Effector CD8-positive, alpha-beta T cell (primary cell): ENCODE measurements around the gene CCDC91.

Source experiments
- DNase-seq: peaks from one replicate; lab custom pipeline; 2025; lab: John Stamatoyannopoulos, UW

CCDC91 gene

DNA sequence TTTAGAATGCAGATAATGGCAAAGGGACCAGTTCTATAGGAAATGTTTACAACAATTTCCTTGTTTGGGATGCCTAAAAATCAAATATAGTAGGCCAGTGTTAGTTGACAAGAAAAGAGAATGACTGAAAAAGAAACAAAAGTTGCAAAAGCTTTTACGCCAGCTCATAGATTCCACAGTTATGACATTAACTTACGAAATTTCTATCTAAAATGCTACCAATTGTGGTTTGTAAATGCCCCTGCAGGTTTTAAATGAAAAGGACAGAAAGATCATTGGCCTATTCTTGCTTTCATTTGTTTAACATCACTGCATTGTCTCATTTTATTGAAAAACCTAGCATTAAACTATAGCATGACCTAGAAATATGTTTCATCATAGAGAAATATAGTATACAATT, 345.8 kb downstream of the CCDC91 start:
- DNase-seq = no peak

DNA sequence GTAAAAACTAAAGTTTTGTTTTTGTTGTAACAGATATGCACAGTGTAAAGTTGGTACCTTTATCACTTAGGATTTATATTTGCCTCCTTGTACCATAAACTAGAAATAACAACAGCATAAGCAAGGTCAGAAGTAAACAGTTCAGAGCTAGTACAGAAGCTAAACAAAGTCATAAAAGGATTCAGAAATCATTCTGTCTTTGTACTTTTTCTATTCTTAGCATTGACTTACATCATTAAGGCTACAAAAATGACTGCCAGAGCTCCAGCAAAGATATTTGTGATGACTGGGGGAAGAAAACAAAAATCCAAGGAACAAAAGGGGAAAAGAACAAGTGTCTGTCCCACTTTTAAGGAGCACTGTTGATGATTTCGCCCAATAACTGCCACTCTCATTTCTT, 347.2 kb downstream of the CCDC91 start:
- DNase-seq = no peak

DNA sequence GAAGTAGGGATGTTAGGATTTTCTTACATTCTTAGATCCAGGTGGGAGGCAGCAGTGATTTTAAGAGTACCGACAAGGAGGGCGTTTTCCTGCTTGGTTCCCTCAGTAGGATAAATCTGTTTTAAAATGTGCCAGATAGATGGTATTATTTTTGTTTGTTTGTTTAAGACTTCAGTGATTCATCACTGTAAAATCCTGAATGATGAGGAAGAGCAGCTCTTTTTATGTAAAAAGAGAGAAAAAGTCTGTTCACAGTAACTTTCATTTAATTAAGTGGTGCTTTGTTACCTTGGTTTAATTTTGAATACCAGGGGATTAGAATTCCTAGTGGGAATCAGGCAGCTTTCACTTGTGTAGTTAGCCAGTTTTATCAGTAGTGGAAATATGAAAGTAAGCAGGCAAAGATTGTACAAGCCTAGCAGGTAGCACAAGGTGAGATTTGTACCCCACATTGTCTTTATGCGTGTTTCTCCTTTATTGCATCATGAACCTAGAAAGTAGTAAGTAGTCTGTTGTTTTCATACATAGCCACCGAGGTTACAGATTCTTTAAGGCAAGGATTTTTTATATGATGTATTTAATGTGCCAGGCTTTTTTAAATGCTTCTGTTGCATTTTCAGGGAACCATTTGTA, 349.6 kb downstream of the CCDC91 start:
- DNase-seq = no peak

DNA sequence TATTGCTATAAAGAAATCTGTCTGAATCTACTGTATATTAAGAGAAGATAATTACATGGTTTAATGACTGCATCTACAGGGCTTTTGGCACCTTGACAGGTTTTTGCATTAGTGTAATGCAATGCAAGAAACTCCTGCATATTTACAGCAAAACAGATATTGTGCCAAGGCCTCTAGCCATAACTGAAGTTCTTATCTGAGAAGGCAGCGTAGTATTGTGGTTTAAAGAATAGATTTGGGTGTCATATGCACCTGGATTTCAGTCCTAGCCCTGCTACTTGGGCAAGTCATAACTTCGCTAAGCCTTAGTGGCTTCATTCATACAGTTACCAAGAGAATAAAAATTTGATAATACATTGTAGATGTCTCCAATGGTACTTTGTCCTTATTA, 350.1 kb downstream of the CCDC91 start:
- no peak for DNase-seq

DNA sequence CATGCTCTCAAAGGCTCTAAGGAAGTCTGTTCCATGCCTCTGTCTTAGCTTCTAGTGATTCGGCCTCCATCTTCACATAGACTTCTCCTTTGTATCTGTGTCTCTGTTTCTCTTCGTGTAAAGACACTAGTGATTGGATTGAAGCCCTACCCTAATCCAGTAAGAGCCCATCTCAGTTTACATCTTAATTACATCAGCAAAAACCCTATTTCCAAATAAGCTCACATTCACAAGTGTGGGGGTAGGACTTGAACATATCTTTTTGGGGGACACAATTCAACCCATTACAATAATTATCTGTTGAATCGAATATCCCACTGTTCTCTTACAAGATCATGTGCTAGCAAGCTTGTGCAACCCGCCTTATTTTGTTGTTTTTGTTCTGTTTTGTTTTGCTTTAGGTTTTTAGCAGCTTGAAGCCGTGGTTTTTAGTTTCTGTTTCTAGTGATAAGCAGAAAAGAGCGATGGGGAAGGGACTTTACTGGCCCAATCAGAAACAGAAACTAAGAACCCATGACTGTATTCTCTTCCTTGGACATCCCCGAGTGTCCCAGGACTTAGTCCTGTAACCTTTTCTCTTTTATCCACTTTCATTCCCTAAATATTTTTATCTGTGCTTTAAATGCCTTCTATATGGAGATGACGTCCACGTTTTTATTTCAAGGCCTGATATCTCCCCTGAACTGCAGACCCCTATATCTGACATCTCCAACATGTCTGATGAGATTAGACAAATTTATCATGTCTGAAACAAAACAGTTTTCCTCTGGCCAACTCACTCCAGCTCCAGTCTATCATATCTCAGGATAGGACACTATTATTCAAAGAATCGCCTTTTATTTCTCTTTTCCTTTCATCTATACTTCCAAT, 353.0 kb downstream of the CCDC91 start:
- DNase-seq = no peak

DNA sequence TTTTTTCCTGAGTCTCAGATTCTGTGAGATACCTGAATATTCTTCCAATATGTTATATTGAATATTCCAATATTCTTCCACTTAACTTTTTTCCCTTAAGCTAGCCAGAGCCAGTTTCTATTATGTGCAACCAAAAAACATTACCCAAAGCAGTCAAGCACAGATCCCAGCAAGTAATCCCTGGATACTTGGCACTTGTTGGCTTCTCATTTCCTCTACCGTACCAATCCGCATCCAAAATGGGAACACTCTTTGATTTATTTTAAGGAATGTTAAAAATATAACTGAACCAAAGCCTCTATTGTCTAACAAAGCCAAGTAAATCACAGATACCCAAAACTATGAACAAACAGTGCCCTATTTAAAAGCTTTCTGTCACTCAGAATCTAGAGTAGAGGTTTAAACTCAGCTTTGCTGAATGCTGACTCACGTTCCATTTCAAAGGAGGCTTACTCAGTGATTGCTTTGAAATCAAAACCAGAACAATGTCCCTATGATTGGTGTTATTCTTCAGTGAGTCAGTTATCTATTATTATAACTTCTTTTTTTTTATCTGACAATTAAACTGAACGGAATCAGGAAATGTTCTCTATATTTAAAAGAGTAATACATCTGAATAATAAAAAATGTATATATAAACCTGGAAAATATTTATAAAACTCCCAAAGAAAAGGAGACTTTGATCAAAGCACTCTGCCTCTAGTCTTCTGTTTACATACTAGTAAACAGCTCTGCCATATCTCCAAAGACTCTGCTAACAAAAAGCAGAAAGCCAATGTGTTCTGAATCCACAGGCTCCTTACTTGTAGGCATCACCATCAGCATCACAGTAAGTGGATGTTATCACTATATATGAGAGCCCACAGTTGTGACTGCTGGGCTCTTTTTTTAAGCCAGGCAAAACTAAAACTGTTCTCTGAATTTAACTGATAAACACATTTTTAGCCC, 360.8 kb downstream of the CCDC91 start:
- no peak for DNase-seq

DNA sequence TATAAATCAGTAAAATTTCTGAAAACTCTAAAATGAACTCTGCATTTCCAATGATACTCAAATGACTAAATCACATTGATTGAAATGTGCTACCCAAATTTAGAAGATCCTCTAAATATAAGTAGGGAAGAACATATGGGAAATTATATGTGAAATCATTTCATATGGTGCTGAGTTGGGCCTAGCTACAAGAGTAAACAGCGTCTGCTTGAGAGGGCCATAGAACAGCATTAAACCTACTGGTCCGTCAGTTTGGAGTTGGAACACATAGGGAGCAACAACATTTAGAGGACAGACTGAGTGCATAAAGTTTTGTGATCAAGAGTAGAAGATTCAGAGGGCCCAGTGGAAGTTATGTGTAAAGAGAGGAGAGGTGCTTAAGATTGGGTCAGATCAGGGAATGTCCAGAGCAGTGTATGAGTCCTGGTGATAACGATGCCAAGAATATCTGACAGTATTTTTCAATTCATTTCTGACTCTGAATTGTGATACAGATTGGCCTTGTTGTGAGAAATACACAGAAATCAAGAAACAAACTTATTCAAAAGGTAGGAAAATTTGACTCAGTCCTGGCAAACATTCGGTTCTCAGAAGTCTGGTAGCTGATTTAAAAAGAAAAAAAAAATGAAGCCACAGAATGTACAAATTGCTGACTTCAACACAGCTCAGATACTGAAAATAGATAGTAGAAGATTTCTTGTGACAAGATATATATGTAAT, 362.2 kb downstream of the CCDC91 start:
- DNase-seq = no peak

DNA sequence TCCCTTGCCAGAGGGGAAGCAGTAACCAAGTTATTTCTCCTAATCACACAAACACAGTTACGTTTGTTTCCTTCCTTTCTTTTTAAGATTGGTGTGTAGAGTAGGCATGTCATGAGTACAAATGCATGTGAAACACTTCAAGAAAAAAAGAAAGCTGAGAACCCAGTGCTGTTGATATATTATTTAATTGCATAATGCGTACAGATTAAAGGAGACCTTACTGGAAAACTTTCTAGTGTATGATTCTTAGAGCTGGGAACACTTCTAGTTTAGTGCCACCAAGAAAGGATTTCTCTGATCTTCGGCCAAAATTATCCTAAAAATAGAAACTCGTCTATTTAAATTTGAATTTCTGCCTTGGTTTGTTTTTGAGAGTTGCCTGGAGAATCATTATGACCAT, 365.5 kb downstream of the CCDC91 start:
- DNase-seq = no peak

DNA sequence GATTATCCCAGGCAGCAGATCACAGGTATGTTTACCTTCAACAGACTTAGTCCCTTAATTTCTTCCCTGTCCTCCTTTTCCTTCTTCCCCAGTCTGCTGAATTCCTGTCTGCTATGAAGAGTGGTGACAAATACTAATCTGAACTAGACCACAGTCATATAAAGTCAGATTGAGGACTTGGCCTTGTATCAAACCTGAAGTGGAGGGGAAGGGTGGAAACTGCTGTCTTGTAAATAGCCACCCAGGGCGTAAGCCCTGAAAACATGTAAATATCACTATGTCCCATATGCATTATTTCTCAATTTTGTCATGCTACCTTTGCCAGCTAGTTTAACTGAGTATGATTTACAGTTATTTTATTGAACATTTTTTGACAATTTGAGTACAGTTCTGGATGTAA, 368.0 kb downstream of the CCDC91 start:
- no peak for DNase-seq

DNA sequence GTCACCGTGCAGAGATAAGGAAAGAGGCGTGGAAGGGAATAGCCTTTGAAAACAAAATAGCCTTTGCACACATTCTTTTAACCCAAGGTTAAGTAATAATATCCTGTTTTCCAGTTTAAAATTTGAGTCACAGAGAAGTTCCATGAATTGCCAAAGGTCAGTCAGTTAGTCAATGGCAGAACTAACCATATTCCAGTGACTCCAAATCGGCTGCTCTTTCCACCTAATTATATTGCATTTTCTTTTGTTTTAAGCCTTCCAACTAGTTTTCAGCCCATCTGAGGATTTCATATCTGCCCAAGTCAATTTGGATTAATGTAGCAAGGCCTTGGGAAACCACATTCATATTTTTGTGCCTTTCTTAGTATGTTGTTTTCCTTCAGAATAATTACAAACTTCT, 373.0 kb downstream of the CCDC91 start:
- no peak for DNase-seq

DNA sequence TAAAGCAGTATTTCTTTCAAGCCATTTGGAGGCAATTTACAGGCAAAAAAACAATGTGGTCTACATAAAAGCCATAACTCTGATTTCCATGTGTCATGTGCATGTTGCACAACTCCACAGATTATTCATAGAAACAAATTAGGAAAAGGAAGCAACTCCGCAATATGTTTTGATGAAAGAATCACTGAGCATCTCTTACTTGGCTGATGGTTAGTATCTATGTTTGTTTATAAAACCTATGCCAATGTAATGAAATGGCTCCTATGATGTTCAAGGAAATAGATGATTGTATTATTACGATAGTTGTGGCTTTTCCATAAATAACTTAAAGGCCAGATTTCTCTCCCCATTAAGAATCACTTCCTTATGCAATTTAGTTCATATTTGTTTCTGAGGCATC, 373.7 kb downstream of the CCDC91 start:
- no peak for DNase-seq

DNA sequence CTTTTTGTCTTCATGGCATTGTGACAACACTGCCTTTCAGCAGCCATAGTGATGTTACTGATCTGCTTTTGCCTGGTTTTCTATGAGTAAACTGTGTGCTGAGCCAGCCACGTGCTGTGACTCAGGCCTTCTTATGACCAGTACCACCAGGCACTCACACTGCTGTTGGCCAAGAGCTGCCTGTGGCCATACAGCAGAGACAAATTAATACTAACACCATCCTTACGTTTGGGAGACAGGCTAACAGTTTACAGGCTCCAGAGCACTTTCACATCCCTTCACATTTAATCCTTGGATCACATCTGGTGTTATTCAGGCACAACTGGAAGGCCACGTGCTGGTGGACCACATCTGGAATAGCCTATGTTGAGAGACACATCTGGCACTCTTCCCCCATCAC, 377.9 kb downstream of the CCDC91 start:
- no peak for DNase-seq

DNA sequence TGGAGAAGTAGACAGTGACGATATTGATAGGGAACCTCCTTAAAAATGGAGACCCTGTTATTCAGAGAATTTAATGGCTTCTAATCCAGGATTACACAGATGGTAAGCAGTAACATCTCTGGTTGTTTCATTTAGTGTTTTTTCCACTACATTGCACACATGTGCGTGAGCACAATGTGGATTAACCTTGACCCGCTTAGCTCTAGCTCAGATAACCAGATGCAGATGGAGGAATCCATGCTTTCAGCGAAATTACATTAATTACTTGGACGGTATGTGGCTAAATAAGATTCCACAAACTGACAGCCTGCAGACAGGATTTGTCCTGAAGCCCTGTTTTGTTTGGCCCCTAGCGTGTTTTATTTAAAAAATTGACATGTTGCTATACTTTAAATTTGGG, 378.4 kb downstream of the CCDC91 start:
- no peak for DNase-seq

DNA sequence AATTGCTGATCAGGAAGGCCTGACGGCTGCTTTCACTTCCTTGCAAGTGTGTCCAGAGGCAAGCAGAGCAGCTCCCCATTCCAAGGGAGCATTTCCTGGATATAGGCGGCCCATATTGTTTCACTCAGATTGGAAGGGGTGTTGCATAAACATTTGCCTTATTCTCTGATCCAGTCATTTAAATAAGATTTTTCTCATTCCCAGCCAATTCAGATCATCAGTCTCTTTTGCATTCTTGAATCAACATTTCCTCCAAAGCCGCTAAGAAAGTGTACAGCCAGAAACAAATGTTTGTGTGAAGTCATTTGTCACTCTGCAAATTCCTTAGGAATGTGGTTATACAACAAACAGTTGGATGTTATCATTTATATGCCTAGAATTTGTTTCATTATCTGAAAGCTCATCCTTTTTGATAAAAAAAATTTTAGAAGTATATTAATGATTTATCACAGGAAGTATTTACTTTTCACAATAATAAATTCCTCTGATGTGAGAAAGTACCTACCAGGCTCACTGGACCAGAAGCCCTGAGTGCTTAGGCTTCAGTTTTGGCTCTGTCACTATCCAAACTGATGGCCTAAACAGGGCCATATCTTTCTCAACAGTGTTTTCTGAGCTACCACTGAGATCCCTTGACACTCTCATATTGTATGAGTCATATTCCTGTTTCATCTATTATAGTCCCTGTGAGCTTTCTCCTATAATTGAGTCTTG, 379.6 kb downstream of the CCDC91 start:
- DNase-seq = no peak

DNA sequence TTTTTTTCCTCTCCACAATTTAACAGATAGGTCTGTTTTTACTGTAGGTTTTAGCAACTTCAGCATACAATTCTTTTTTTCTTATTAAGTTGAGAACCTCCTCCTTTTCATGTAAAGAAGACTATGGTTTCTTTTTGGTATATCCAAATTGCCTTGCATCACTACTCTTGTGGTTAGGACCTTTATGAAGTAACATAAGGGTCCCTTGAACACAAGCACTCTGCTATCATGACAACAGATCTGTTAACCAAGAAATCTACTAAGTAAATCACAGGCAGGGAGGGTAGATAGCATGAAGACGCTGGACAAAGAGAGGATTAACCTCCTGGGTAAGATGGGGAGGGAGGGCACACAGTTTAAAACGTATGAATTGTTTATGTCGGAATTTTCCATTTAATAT, 380.6 kb downstream of the CCDC91 start:
- no peak for DNase-seq

DNA sequence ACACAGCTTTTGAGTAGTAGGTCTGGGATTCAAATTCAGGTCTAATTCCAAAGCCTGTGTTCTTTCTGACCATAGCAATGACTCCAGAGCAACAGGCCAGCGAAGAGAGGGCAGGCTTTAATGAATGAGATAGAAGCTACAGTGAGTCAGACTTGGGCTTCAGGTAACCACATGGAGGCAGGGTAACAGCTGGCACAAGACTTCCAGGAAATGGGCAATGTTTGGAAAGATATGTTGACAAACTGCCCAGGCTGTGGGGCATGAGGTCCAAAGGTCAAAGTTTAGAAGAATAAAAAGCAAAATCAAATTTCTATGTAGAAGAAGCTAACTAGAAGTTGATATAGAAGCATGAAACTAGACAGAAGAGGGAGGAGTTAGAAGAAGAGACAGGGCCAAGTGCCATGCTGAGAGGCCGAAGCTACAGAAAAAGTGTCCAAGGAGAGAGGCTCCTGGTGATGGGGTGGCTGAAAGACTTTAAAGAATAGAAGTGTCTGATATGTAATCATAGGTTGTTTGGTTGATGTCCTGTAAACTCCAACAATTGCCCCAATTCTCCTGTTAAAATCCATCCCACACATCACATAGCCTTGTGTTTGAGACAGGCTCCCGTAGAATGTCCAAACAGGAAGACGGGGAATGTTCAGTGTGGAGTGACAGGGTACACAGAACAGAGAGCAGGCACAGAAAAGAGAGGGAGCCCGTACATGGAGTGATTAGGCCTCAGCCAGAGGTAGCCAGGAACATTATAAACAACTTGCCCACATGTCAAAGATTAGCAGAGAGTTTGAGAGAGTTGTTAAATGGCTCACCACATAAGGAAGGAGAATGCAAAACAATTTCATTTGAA, 384.7 kb downstream of the CCDC91 start:
- DNase-seq = no peak

DNA sequence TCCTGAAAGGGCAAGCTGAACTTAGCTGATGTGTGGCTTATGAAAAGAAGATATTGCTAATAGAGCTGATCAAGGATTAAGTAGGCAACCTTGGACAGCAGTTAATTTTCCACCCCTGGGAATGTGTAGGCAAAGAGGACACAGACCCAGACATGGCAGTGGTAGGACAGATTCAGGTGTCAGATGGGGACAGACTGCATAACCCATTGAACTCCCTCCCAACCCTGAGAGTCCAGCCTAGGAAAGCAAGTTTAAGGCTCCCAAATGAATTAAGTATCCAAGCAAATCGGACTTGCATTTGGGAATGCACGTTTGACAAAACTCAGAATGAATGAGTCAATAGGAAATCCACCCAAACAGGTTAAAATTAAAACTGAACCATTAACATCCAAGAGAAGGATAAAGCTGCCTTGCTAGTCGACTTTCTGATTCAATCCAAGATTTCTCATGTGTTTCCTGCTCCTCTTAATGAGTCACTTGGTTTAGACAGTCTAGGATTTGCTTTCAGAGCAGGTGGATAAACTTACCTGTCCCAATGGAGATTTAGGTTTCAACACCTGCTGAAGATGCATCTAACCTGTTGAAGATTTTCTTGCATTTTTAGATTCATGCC, 385.4 kb downstream of the CCDC91 start:
- DNase-seq = no peak

DNA sequence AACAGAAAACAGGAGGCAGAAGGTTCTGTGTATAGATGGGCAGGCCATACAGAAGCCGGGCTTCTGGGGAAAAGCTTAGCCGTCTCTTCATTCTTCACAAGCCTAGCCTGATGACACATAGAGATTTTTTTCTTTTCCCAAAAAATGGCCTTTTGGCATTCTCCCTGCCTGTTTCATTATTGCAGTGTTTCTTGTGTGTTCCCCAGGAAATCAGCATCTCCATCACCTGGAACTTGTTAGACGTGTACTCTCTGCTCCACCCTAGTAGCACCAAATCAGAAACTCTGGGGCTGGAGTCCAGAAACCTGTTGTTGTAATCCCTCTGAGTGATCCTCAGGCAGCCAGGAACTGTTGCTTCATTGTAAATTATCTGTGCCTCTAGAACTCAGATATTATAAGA, 388.1 kb downstream of the CCDC91 start:
- no peak for DNase-seq

DNA sequence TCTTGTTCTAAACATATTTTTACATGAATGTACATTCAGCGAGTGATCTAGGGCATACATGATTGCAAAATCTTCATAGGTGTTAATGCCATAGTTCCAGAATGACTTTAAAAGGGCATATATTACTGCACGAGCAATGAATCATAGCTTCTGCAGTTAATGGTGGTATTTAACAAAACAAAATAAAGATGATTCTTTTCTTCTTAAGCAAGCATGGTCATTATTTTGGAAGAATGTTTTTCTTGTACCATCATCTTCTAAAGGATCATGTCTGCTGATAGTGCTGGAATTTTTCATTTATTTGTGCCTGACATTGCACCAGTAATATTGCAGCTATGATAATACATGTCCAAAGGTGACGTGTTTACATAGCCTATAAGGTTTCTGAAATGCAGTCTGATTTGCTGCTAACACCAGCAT, 388.6 kb downstream of the CCDC91 start:
- no peak for DNase-seq
